K562 (cell line): ENCODE data around the gene RERE. TPM values are rescaled to one million over a fixed set of nuclear protein-coding genes. Genes with fewer than 3 reads are reported as not detected.

Experiments
- BCOR ChIP-seq: fragments of 450-650 bp; IDR thresholded peaks from 2 replicates; pipeline ENCODE4 v1.6.1; 2016
- CBX2 ChIP-seq: fragments of 200-600 bp; sonication (generic); IDR thresholded peaks from one replicate; pipeline ENCODE4 v1.6.1; 2012; ENCODE audit warnings: mild to moderate bottlenecking, low read length, inconsistent platforms; ENCODE audit not compliant: insufficient read depth, poor library complexity, severe bottlenecking
- EP300 ChIP-seq: IDR thresholded peaks from 2 replicates; pipeline ENCODE4 v1.6.1; 2012; ENCODE audit warnings: low read length, improper control_type of control experiment
- ERF ChIP-seq: fragments of 450-650 bp; formaldehyde crosslinking; IDR thresholded peaks from 2 replicates; pipeline ENCODE4 v1.4.0; 2020; ENCODE audit warnings: mild to moderate bottlenecking, mixed read lengths
- MTA3 ChIP-seq: fragments of 450-650 bp; formaldehyde crosslinking; IDR thresholded peaks from 2 replicates; pipeline ENCODE4 v1.6.1; 2017; ENCODE audit warnings: mild to moderate bottlenecking, borderline replicate concordance
- RBM39 ChIP-seq: fragments of 200-400 bp; formaldehyde crosslinking; optimal IDR thresholded peaks from 2 replicates; pipeline ENCODE3; 2018; ENCODE audit warnings: low read depth, low read length
- RFX1 ChIP-seq: fragments of 450-650 bp; IDR thresholded peaks from 2 replicates; pipeline ENCODE4 v1.6.1; 2016; ENCODE audit warnings: mild to moderate bottlenecking, moderate library complexity
- RFX5 ChIP-seq: IDR thresholded peaks from 2 replicates; pipeline ENCODE4 v1.6.1; 2011; ENCODE audit warnings: low read depth, mild to moderate bottlenecking, improper control_type of control experiment, low read length
- SP1 ChIP-seq: sonication (generic); formaldehyde crosslinking; IDR thresholded peaks from 2 replicates; pipeline ENCODE4 v1.8.1; 2022; ENCODE audit warnings: mild to moderate bottlenecking, missing genetic modification reagents
- TCFL5 ChIP-seq: fragments of 250-450 bp; sonication (Bioruptor Pico); conservative IDR thresholded peaks from 2 replicates; pipeline ENCODE4 v1.6.1; 2021; ENCODE audit warnings: mild to moderate bottlenecking, moderate library complexity, matching md5 sums
- ZFP30 ChIP-seq: fragments of 250-450 bp; sonication (Bioruptor Pico); IDR thresholded peaks from 2 replicates; pipeline ENCODE4 v1.8.0; 2022; ENCODE audit warnings: moderate library complexity, mild to moderate bottlenecking, inconsistent platforms, borderline replicate concordance
- ZNF263 ChIP-seq: sonication (generic); formaldehyde crosslinking; IDR thresholded peaks from 2 replicates; pipeline ENCODE4 v1.8.0; 2022; ENCODE audit warnings: mild to moderate bottlenecking, missing genetic modification reagents, borderline replicate concordance
- ZNF347 ChIP-seq: fragments of 450-650 bp; formaldehyde crosslinking; IDR thresholded peaks from 2 replicates; pipeline ENCODE4 v1.4.0; 2020; ENCODE audit warnings: low read depth, mild to moderate bottlenecking, moderate library complexity
- ZNF551 ChIP-seq: fragments of 250-450 bp; sonication (Bioruptor Pico); IDR thresholded peaks from 2 replicates; pipeline ENCODE4 v1.5.0; 2021; ENCODE audit warnings: mild to moderate bottlenecking, moderate library complexity
- ZNF77 ChIP-seq: fragments of 250-450 bp; sonication (Bioruptor Pico); IDR thresholded peaks from 2 replicates; pipeline ENCODE4 v1.5.0; 2020
- ZSCAN32 ChIP-seq: fragments of 450-650 bp; formaldehyde crosslinking; IDR thresholded peaks from 2 replicates; pipeline ENCODE4 v1.4.0; 2020; ENCODE audit warnings: mild to moderate bottlenecking, moderate library complexity
- polyA plus RNA-seq, 8 experiments: library from polyadenylated mRNA; depleted of rRNA in 4 of 8; stranded (reverse) in 5 of 8; unstranded in 3 of 8; fragments of >200 nt; fragmentation: Nextera tagmentation in 2 of 8; fragmentation: Illumina TruSeq in 1 of 8; extraction: Ambion mirVana in 2 of 8; extraction: Trizol in 1 of 8; gene quantifications; 2 replicates each; pipeline versions ENCODE4 v1.2.1 to v1.2.3, GENCODE V29; 2011 to 2014; ENCODE audit warnings: inconsistent platforms in 1 of 8, missing spikeins in 1 of 8
- total RNA-seq, 7 experiments: library from RNA; depleted of rRNA in 6 of 7; stranded (reverse); fragments of >200 nt in 6 of 7; fragmentation: Illumina TruSeq in 2 of 7; extraction: Trizol in 2 of 7; gene quantifications; 2 replicates each; pipeline versions ENCODE4 v1.2.1 to v1.2.3, GENCODE V29; 2011 to 2021; ENCODE audit warnings: low replicate concordance in 1 of 7
- TF ChIP-seq, protein P1 (sequence below): fragments of 200-800 bp; sonication (Bioruptor generic); IDR thresholded peaks from 2 replicates; pipeline ENCODE4 v1.6.1; 2017; ENCODE audit warnings: missing genetic modification characterization, missing compliant biosample characterization
- TF ChIP-seq, protein P2 (sequence below): conservative IDR thresholded peaks from 2 replicates; pipeline ENCODE4 v1.6.1; 2011; ENCODE audit warnings: low read depth, mild to moderate bottlenecking, low read length; ENCODE audit not compliant: control insufficient read depth
- TF ChIP-seq, protein P3 (sequence below): fragments of 250-450 bp; sonication (Bioruptor Pico); IDR thresholded peaks from 2 replicates; pipeline ENCODE4 v1.4.0; 2020; ENCODE audit warnings: borderline replicate concordance
- TF ChIP-seq, protein P4 (sequence below): sonication (generic); formaldehyde crosslinking; IDR thresholded peaks from 2 replicates; pipeline ENCODE4 v1.8.0; 2022; ENCODE audit warnings: missing genetic modification reagents, mild to moderate bottlenecking, moderate library complexity, borderline replicate concordance
- TF ChIP-seq, protein P5 (sequence below): sonication (generic); formaldehyde crosslinking; IDR thresholded peaks from 2 replicates; pipeline ENCODE4 v1.8.0; 2022; ENCODE audit warnings: mild to moderate bottlenecking, missing genetic modification reagents
- TF ChIP-seq, protein P6 (sequence below), 2 experiments: fragments of 450-650 bp in 1 of 2; sonication (generic) in 1 of 2; formaldehyde crosslinking; conservative IDR thresholded peaks; 2 replicates each; pipeline versions ENCODE4 v1.4.0 to v1.8.1; 2020 to 2022; ENCODE audit warnings: mild to moderate bottlenecking in 1 of 2, missing genetic modification reagents in 1 of 2

Gene RERE
- total and polyA plus RNA-seq, 9 of the 15 experiments (the other 6 are each of a cell fraction or from before 2014, with no cell fraction given): 3.0 to 51.5 (median 13.4) TPM

DNA sequence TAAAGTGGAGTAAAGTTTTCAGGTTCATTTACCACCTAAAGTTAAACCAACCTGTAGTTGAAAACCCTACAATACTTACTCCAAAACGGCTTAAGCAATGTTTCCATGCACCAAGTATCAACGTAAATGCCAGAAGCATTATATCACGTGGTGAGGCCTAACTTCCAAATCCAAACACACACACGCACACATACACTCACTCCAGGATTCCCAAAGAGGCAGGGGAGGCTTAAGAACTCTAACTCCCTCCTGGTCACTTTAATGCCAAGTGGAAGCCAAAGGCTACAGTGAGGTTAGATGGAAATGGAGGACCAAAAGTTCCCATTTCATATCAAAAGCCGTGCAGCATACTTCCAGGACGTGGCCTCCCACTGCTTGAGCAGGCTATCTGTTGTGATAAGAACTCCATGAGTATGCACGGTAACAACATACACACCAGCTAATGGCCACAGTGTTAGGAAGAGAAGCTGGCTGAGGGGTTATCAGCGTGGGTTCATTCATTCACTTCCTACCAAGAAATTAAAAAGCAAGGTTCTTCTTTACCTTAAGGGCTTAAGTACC is 275.4 kb downstream of the RERE start (continued):
- TF ChIP-seq, protein P1, sequence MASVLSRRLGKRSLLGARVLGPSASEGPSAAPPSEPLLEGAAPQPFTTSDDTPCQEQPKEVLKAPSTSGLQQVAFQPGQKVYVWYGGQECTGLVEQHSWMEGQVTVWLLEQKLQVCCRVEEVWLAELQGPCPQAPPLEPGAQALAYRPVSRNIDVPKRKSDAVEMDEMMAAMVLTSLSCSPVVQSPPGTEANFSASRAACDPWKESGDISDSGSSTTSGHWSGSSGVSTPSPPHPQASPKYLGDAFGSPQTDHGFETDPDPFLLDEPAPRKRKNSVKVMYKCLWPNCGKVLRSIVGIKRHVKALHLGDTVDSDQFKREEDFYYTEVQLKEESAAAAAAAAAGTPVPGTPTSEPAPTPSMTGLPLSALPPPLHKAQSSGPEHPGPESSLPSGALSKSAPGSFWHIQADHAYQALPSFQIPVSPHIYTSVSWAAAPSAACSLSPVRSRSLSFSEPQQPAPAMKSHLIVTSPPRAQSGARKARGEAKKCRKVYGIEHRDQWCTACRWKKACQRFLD: 0 out of 2 replicates have a peak, but pooled peaks have one; percentile 44
- TF ChIP-seq ZNF263 (CRISPR knock-in tag) (no peak), ZNF551 (CRISPR knock-in tag) (no peak), TCFL5 (no peak), MTA3 (peak; percentile 90), BCOR (peak; percentile 68; the same call in 1 of the 2 replicates), CBX2 (no peak), ZNF77 (CRISPR knock-in tag) (no peak), RBM39 (no peak), ZNF347 (CRISPR knock-in tag) (no peak), SP1 (CRISPR knock-in tag) (no peak), RFX5 (no peak), RFX1 (no peak; the same call in 1 of the 2 replicates), EP300 (peak; percentile 92), ZFP30 (CRISPR knock-in tag) (no peak), ERF (CRISPR knock-in tag) (no peak), ZSCAN32 (CRISPR knock-in tag) (no peak)
- TF ChIP-seq, protein P2, sequence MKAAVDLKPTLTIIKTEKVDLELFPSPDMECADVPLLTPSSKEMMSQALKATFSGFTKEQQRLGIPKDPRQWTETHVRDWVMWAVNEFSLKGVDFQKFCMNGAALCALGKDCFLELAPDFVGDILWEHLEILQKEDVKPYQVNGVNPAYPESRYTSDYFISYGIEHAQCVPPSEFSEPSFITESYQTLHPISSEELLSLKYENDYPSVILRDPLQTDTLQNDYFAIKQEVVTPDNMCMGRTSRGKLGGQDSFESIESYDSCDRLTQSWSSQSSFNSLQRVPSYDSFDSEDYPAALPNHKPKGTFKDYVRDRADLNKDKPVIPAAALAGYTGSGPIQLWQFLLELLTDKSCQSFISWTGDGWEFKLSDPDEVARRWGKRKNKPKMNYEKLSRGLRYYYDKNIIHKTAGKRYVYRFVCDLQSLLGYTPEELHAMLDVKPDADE: 0 out of 2 replicates have a peak, but pooled peaks have one; percentile 32
- TF ChIP-seq, protein P3, sequence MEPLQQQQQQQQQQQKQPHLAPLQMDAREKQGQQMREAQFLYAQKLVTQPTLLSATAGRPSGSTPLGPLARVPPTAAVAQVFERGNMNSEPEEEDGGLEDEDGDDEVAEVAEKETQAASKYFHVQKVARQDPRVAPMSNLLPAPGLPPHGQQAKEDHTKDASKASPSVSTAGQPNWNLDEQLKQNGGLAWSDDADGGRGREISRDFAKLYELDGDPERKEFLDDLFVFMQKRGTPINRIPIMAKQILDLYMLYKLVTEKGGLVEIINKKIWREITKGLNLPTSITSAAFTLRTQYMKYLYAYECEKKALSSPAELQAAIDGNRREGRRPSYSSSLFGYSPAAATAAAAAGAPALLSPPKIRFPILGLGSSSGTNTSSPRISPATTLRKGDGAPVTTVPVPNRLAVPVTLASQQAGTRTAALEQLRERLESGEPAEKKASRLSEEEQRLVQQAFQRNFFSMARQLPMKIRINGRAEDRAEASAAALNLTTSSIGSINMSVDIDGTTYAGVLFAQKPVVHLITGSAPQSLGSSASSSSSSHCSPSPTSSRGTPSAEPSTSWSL: no peak
- TF ChIP-seq, protein P4, sequence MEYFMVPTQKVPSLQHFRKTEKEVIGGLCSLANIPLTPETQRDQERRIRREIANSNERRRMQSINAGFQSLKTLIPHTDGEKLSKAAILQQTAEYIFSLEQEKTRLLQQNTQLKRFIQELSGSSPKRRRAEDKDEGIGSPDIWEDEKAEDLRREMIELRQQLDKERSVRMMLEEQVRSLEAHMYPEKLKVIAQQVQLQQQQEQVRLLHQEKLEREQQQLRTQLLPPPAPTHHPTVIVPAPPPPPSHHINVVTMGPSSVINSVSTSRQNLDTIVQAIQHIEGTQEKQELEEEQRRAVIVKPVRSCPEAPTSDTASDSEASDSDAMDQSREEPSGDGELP (CRISPR knock-in tag): peak; percentile 43; the same call in 1 of the 2 replicates
- TF ChIP-seq, protein P5, sequence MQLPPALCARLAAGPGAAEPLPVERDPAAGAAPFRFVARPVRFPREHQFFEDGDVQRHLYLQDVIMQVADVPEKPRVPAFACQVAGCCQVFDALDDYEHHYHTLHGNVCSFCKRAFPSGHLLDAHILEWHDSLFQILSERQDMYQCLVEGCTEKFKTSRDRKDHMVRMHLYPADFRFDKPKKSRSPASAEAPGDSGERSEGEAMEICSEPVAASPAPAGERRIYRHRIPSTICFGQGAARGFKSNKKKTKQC (CRISPR knock-in tag): no peak
- TF ChIP-seq, protein P6, sequence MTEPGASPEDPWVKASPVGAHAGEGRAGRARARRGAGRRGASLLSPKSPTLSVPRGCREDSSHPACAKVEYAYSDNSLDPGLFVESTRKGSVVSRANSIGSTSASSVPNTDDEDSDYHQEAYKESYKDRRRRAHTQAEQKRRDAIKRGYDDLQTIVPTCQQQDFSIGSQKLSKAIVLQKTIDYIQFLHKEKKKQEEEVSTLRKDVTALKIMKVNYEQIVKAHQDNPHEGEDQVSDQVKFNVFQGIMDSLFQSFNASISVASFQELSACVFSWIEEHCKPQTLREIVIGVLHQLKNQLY (CRISPR knock-in tag; conservative IDR thresholded peaks at IDR 0.05): no peak
